ENCODE measurements around the gene TLE2. TPM values are rescaled to one million over a fixed set of nuclear protein-coding genes. Genes with fewer than 3 reads are reported as not detected.
"Not testable (repeated sequence)": the region's sequence is repeated elsewhere in the genome, so short reads cannot be mapped to it uniquely, and the experiment has no call there.

TLE2 gene
- polyA plus RNA-seq, 3 donors: 26.8 to 32.4 (median 27.5) TPM

DNA sequence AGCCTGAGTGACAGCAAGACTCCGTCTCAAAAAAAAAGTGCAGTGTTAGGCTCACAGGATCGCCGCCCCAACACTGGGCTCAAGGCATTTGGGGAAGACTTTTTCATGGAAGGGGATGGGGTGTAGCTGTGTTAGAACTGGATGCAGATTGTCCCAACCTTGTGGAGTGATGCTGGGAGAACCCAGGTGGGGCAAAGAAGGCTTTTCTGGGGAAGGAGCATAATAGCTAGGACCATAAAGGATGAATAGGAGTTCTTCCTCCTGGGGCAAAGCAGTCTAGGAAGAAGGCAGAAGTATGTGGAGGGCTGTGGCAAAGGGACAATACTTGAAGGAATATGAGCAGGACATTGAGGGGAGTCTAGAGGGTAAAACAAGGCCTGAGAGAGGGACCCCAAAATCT lies 40.5 kb downstream of the TLE2 start:
- no peak for DNase-seq (ENCODE audit: low read depth in 3 of 3, low spot score in 2 of 3)

DNA sequence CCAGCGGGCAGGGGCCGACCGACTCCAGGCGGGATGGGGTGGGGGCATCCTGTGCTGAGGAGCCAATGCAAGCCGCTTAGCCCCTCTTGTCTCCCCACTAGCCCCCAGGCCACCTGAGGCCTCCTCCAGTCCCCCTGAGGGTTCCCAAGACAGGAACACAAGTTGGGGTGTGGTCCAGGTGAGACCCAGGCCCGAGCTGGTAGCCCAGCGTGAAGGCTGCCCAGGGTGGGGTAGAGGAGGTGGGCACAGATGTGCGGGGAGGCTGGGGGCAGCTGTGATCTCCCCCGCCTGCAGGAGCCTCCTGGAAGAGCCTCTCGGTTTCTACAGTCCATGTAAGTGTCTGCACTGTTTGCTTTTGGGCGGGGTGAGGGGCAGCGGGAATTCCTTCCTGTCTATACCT lies 41.3 kb downstream of the TLE2 start:
- no peak for DNase-seq (ENCODE audit: low read depth in 3 of 3, low spot score in 2 of 3)

GRCh38 chr19:2986951-2987524 lies 42.0 kb downstream of the TLE2 start:
- peak in 1 of 3 donors; percentile 55 for DNase-seq (ENCODE audit: low read depth in 3 of 3, low spot score in 2 of 3)

- DNase-seq (ENCODE audit: low read depth in 3 of 3, low spot score in 2 of 3): no peak
Measured at GRCh38 chr19:2984215-2984528, 44.9 kb downstream of the TLE2 start.

DNA sequence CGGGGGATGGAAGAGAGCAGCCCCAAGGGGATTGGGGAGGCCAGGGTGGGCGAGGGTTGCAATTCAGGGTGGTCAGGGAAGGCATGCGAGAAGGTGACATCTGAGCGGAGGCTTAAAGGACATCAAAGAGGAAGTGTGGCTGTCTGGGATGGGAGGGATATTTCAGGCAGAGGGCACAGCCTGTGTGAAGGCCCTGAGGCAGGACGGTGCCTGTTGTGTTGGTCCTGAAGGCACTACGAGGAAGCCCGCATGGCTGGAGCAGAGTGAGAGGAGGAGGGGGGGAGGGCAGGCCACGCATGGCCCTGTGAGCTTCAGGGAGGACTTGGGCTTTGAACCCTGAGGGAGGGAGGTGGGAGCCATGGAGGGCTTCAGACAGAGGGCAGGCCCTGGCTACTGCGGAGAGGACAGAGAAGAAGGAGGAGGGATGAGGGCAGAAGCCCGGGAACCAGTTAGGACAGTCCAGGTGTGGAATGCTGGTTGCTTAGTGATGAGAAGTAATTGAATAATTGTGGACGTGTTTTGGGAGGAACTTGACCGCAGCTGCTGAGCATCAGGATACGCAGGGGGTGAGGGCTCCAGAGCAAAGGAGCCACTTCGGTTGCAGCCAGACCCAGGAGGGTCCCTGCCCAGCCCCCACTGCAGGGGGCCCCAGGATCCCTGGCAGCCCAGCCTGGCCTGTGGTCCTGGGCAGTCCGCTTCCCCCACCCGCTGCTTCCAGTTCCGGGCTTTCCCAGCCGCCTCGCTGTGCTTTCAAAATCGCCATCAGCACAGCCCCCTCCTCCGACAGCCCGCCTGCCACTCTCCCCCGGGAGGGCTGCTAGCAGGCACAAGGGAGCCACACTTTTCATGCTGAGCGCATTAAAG lies 45.5 kb downstream of the TLE2 start:
- peak in 1 of 3 donors; percentile 70 for DNase-seq (ENCODE audit: low read depth in 3 of 3, low spot score in 2 of 3)

DNA sequence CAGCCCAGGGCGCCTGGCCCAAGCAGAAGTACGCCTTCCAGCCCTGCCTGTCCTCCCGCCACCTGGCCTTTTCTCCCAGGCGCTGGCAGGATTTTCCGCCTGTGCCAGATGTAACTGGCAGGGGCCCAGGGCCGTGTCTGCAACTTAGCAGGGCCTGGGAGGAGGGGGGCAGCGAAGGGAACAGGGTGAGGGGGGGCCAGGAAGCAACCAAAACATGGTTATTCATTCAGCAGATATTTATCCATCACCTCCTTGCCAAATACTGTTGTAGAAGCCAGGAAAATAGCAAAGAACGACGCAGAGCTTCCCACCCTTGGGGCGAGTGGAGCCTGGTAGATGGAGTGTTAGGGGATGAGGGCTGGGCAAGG lies 46.1 kb downstream of the TLE2 start:
- DNase-seq (ENCODE audit: low read depth in 3 of 3, low spot score in 2 of 3): no peak

DNA sequence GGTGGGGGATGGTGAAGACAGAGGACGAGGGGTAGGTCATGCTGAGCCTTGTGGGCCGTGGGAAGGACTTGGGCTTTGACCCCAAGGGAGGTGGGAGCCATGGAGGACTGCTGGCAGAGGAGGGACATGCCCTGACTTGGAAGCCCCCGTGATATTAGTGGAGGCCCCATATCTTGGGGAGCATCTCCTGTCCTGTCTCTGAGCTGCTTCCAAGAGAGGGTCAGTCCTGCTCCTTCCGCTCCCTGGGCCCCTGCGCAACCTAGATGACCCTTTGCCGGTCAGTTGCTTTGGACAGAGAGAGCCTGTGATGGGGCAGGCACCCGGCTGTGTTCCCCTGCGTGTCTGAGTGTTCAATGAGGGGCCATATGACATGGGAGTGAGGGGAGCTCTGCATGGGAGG lies 46.5 kb downstream of the TLE2 start:
- DNase-seq (ENCODE audit: low read depth in 3 of 3, low spot score in 2 of 3): no peak

GRCh38 chr19:2981898-2982297 lies 47.2 kb downstream of the TLE2 start:
- DNase-seq (ENCODE audit: low read depth in 3 of 3, low spot score in 2 of 3): no peak

DNA sequence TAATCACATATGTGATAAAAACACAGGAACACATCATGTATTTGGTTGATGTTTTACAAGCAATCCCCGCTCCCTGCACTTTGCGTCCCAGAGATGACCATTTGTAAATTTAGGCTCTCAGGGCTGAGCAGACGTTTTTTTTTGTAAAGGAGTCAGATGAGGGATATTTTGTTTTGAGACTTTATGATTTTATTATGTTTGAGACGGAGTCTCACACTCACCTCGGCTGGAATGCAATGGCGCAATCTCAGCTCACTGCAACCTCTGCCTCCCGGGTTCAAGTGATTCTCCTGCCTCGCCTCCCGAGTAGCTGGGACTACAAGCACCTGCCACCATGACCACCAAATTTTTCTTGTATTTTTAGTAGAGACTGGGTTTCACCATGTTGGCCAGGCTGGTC lies 50.3 kb downstream of the TLE2 start:
- DNase-seq (ENCODE audit: low read depth in 3 of 3, low spot score in 2 of 3): no peak

GRCh38 chr19:2978166-2978767 lies 50.8 kb downstream of the TLE2 start:
- DNase-seq (ENCODE audit: low read depth in 3 of 3, low spot score in 2 of 3): no peak

- no peak for DNase-seq (ENCODE audit: low read depth in 3 of 3, low spot score in 2 of 3)
Measured at GRCh38 chr19:2977746-2978138, 51.3 kb downstream of the TLE2 start.

- DNase-seq (ENCODE audit: low read depth in 3 of 3, low spot score in 2 of 3): peak in 2 of 3 donors; percentile 86 to 87
Measured at GRCh38 chr19:2977001-2977745, 51.9 kb downstream of the TLE2 start, which contains the start of gene TLE6. TSS of gene TLE6 (plus strand) at chr19:2977564. CDS start at chr19:2978234, 670 bp downstream.

DNA sequence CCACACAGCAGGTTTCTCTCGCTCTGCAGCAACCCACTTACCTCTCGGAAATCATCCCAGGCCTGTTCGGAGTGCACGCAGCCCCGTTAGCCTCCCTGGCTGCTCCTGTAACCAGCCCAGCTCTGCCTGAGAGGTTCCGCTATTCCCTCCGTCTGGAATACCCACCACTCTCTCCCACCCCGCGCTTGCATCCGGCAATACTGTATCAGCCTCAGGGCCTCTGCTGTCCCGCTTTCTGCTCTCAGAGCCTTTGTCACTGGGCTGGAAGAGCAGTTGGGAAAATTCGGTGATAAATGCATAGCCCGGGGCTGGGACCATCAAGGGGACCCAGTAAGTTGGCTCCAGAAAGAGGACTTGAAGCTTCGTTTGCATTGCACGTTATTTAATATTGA lies 52.5 kb downstream of the TLE2 start:
- no peak for DNase-seq (ENCODE audit: low read depth in 3 of 3, low spot score in 2 of 3)

- no peak for DNase-seq (ENCODE audit: low read depth in 3 of 3, low spot score in 2 of 3)
Measured at GRCh38 chr19:2974342-2975041, 54.6 kb downstream of the TLE2 start.

DNA sequence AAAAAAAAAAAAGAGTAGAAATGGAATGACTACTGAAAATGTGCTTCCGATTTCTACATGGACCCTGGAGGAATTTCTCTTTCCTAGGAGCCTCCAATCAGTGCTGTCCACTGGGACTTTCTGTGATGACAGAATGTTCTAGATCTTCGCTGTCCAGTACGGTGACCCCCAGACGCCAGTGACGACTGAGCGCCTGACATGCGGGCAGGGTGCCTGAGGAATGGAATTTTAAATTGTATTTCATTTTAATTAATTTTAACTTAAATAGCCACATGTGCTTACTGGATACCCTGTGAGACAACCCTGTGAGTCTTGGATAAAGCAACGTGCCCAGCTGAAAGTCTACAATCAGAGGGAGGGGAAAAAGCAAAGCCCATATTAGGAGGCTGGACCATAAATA lies 55.9 kb downstream of the TLE2 start:
- DNase-seq (ENCODE audit: low read depth in 3 of 3, low spot score in 2 of 3): no peak

DNA sequence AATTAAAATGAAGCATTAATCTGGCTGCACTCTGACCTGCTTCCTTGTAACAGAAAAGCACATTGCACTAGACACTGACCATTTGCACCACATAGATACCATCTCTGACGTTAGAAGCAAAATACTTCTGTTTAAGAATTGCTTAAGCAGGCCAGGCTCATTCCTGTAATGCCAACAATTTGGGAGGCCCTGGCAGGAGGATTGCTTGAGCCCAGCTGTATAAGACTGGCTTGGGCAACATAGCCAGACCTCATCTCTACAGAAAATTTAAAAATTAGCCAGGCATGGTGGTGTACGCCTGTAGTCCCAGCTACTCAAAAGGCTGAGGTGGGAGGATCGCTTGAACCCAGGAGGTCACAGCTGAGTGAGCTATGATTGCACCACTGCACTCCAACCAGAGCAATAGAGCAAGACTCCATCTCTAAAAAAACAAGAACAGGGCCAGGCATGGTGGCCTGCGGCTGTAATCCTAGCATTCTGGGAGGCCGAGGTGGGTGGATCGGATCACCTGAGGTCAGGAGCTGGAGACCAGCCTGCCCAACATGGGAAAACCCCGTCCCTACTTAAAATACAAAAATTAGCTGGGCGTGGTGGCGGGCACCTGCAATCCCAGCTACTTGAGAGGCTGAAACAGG lies 58.8 kb downstream of the TLE2 start:
- no peak for DNase-seq (ENCODE audit: low read depth in 3 of 3, low spot score in 2 of 3)

- DNase-seq (ENCODE audit: low read depth in 3 of 3, low spot score in 2 of 3): no peak
Measured at GRCh38 chr19:2969104-2969504, 60.0 kb downstream of the TLE2 start.

GRCh38 chr19:2967972-2968371 lies 61.1 kb downstream of the TLE2 start:
- DNase-seq (ENCODE audit: low read depth in 3 of 3, low spot score in 2 of 3): no peak

DNA sequence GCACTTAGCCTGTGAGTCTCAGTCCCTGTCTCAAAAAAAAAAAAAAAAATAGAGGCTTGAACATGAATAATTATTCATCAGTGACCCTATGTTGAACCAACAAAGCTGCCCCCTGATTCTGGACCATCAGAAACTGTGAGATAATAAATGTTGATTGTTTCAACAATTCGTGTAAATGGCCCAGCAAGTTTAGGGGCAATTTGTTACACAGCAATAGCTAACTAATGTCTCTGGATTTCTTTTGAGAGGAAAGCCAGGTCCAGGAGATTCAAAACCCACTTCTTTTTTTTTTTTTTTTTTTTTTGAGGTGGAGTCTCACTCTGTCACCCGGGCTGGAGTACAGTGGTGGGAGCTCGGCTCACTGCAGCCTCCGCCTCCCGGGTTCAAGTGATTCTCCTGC lies 64.2 kb downstream of the TLE2 start:
- DNase-seq (ENCODE audit: low read depth in 3 of 3, low spot score in 2 of 3): no peak

DNA sequence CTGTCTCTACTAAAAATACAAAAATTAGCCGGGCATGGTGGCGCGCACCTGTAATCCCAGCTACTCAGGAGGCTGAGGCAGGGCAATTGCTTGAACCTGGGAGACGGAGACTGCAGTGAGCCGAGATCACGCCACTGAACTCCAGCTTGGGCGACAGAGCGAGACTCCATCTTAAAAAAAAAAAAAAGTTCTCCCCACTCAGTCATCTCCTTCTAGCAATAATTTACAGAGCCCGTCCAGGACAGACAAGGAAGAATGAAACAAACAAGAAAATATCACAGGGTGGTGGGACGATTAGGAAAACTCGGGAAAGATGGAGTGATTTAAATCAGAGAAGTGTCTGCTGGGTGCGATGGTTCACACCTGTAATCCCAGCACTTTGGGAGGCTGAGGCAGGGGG lies 65.4 kb downstream of the TLE2 start:
- not testable (repeated sequence) for DNase-seq (ENCODE audit: low read depth in 3 of 3, low spot score in 2 of 3)

All from right renal cortex interstitium (tissue), 3 donors.